Breast epithelium (tissue), 4 donors: ENCODE results near the gene NINJ2. TPM values are rescaled to one million over a fixed set of nuclear protein-coding genes. Genes with fewer than 3 reads are reported as not detected.

Source experiments
- DNase-seq, 2 donors: peaks; one replicate each; pipeline ENCODE4 v3.0.0-alpha.2; 2019; ENCODE audit warnings: low spot score in 2 of 2
- H3K27ac ChIP-seq, 2 donors: fragments of 200-600 bp; sonication (generic) in 1 of 2; one replicate each; pipeline ENCODE4 v1.5.1; 2016 to 2019; ENCODE audit warnings: mild to moderate bottlenecking in 1 of 2
- H3K27me3 ChIP-seq, 2 donors: fragments of 200-600 bp; sonication (generic) in 1 of 2; one replicate each; pipeline versions ENCODE4 v1.5.1 to v1.6.0; 2017 to 2019; ENCODE audit warnings: control low read depth in 1 of 2, mild to moderate bottlenecking in 1 of 2
- H3K36me3 ChIP-seq: fragments of 200-600 bp; one replicate; pipeline ENCODE4 v1.5.1; 2019
- H3K4me1 ChIP-seq, 2 donors: fragments of 200-600 bp; sonication (generic); one replicate each; pipeline ENCODE4 v1.5.1; 2016 to 2019; ENCODE audit warnings: control low read depth in 1 of 2
- H3K4me3 ChIP-seq, 3 donors: fragments of 200-600 bp; sonication (generic); 1 replicate in 2 of 3; 2 replicates in 1 of 3; pipeline ENCODE4 v1.5.1; 2016 to 2019; ENCODE audit warnings: mild to moderate bottlenecking in 3 of 3, moderate library complexity in 2 of 3
- H3K9me3 ChIP-seq, 2 donors: fragments of 200-600 bp; sonication (generic) in 1 of 2; one replicate each; pipeline ENCODE4 v1.5.1; 2016 to 2019; ENCODE audit warnings: control low read depth in 1 of 2
- POLR2A ChIP-seq: fragments of 450-650 bp; IDR thresholded peaks from one replicate; pipeline ENCODE4 v1.6.1; 2016; ENCODE audit warnings: antibody characterized with exemption, mild to moderate bottlenecking, moderate library complexity
- POLR2AphosphoS5 ChIP-seq, 3 donors: sonication (generic); formaldehyde crosslinking; IDR thresholded peaks; one replicate each; pipeline ENCODE4 v1.6.1; 2017; ENCODE audit warnings: antibody characterized with exemption in 3 of 3
- intact Hi-C: fragments of 100-400 bp; cut with DNase I; formaldehyde crosslinking; loops from one replicate; pipeline ENCODE4 v1.15.1; 2023; ENCODE audit warnings: low total_unique reads
- total RNA-seq, 3 donors: library from RNA; depleted of rRNA; stranded (reverse); fragments of >200 nt; gene quantifications; one replicate each; pipeline ENCODE4 v1.1.0, GENCODE V29; 2016
- TF ChIP-seq, protein P1 (sequence below), 3 donors: fragments of 450-650 bp; IDR thresholded peaks; one replicate each; pipeline ENCODE4 v1.5.1; 2016 to 2017; ENCODE audit warnings: antibody characterized with exemption in 3 of 3, mild to moderate bottlenecking in 3 of 3, moderate library complexity in 3 of 3

The NINJ2 gene
- total RNA-seq, 3 donors from 2014 or later = 6.3 to 17.0 (median 6.9) TPM

DNA sequence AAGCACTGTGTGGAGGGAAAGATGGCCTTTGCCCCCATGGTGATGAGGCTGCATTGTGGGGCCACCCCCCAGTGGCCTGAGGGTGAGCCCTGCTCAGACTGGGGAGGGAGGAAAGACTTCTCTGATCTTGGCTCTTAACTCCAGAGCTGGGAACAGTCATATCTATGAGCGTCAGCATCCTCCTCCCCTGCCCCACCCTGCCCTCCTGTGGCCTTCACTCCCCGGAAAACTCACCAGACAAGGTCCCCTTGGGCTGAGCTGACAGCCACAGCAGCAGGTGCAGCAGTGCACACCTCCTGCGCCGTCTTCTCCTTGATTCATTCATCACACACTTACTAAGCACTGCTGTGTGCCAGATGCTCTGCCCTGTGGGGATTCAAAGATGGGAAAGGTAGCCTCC lies 104.7 kb downstream of the NINJ2 start:
- Histone ChIP-seq H3K4me1 (peaks cover 0 to 3% of the 10 kb centered on the region in 2 donors), H3K4me3 (no peak overlapping the region), H3K27ac (no peak overlapping the region), H3K27me3 (no peaks in the 10 kb centered on the region), H3K36me3 (no peaks in the 10 kb centered on the region), H3K9me3 (no peaks in the 10 kb centered on the region)
- intact Hi-C loops = no loop called here
- TF ChIP-seq, protein P1, sequence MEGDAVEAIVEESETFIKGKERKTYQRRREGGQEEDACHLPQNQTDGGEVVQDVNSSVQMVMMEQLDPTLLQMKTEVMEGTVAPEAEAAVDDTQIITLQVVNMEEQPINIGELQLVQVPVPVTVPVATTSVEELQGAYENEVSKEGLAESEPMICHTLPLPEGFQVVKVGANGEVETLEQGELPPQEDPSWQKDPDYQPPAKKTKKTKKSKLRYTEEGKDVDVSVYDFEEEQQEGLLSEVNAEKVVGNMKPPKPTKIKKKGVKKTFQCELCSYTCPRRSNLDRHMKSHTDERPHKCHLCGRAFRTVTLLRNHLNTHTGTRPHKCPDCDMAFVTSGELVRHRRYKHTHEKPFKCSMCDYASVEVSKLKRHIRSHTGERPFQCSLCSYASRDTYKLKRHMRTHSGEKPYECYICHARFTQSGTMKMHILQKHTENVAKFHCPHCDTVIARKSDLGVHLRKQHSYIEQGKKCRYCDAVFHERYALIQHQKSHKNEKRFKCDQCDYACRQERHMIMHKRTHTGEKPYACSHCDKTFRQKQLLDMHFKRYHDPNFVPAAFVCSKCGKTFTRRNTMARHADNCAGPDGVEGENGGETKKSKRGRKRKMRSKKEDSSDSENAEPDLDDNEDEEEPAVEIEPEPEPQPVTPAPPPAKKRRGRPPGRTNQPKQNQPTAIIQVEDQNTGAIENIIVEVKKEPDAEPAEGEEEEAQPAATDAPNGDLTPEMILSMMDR (IDR thresholded peaks at IDR 0.05) = no peak
- TF ChIP-seq POLR2A (no peak), POLR2AphosphoS5 (IDR thresholded peaks at IDR 0.05) (no peak)
- no peak for DNase-seq

DNA sequence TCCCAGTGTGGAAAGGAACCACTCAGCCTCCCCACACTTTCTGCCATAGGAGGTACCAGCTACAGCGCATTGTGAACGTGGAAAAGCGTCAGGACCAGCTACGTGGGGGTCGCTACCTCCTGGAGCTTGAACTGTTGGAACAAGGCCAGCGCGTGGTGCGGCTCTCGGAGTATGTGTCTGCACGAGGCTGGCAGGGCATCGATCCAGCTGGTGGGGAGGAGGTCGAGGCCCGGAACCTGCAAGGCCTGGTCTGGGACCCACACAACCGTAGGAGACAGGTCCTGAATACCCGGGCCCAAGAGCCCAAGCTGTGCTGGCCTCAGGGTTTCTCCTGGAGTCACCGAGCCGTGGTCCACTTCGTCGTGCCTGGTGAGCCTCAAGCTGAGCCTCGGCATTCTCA lies 106.7 kb downstream of the NINJ2 start:
- no peak overlapping the region for H3K27ac ChIP-seq
- no peaks in the 10 kb centered on the region for H3K4me1 ChIP-seq
- H3K27me3 ChIP-seq = no peaks in the 10 kb centered on the region
- no peaks in the 10 kb centered on the region for H3K36me3 ChIP-seq
- TF ChIP-seq POLR2A = no peak
- TF ChIP-seq POLR2AphosphoS5 (IDR thresholded peaks at IDR 0.05) = no peak
- TF ChIP-seq, protein P1 (IDR thresholded peaks at IDR 0.05) = no peak
- intact Hi-C loops = no loop called here
- no peaks in the 10 kb centered on the region for H3K9me3 ChIP-seq
- DNase-seq = no peak
- H3K4me3 ChIP-seq = no peak overlapping the region

DNA sequence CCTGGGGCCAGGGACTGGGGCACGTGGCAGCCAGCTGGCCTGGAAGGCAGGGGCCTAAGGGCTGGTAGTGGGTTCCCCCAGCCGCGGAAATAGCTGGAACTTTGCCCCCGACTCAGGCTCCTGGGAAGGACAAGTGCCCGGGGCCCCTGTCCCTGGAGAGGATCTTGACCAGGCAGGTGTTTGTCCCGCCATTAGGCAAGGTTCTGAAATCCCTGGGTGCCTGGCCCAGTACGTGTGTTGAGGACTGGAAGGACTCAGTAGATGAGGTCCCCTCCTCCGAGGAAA lies 109.3 kb downstream of the NINJ2 start:
- no peak for DNase-seq
- intact Hi-C loops = no loop called here
- no peaks in the 10 kb centered on the region for H3K36me3 ChIP-seq

DNA sequence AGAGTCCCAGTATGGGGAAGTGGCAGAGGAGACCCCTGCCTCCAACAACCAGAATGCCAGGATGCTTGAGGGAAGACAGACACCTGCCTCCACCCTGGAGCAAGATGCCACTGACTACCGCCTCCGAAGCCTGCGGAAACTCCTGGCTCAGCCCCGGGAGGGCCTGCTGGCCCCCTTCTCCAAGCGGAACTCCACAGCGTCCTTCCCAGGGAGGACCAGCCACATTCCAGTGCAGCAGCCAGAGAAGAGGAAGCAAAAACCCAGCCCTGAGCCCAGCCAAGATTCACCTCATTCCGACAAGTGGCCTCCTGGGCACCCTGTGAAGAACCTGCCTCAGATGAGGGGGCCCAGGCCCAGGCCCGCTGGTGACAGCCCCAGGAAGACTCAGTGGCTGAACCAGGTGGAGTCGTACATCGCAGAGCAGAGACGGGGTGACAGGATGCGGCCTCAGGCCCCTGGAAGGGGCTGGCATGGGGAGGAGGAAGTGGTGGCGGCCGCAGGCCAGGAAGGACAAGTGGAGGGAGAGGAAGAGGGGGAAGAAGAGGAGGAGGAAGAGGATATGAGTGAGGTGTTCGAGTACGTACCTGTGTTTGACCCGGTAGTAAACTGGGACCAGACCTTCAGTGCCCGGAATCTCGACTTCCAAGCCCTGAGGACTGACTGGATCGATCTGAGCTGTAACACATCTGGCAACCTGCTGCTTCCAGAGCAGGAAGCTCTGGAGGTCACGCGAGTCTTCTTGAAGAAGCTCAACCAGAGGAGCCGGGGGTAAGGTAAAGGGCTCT lies 109.8 kb downstream of the NINJ2 start:
- Histone ChIP-seq H3K9me3 (no peaks in the 10 kb centered on the region), H3K36me3 (no peaks in the 10 kb centered on the region), H3K27ac (no peak overlapping the region), H3K4me1 (no peaks in the 10 kb centered on the region), H3K27me3 (no peaks in the 10 kb centered on the region), H3K4me3 (no peak overlapping the region)
- no peak for TF ChIP-seq POLR2AphosphoS5 (IDR thresholded peaks at IDR 0.05)
- TF ChIP-seq, protein P1 (IDR thresholded peaks at IDR 0.05) = no peak
- no peak for TF ChIP-seq POLR2A
- DNase-seq = no peak
- intact Hi-C loops = no loop called here

More for the DNA sequence above, 109.3 kb downstream of the NINJ2 start:
- Histone ChIP-seq H3K4me3 (no peak overlapping the region), H3K4me1 (no peaks in the 10 kb centered on the region), H3K27ac (no peak overlapping the region), H3K27me3 (no peaks in the 10 kb centered on the region), H3K9me3 (no peaks in the 10 kb centered on the region)
- TF ChIP-seq POLR2AphosphoS5 (IDR thresholded peaks at IDR 0.05) (no peak), POLR2A (no peak)
- TF ChIP-seq, protein P1 (IDR thresholded peaks at IDR 0.05) = no peak

DNA sequence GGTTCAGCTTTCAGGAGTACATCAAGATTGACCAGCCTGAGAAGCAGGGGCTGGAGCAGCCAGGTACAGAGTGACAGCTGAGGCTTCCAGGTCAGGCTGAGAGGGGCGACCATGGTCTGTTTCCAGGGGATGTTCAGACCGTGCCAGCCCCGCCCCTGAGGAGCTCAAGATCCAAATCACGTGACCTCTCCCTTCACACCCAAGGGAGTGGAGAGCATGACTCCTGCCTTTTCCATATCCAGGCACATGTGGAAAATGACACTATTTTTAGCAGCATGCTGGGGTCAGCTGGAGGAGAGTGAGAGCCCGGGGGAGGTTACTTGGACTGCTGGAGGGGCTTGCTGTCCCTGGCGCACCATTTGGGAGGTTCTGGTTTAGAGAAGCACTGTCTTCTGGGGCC lies 110.8 kb downstream of the NINJ2 start:
- Histone ChIP-seq H3K36me3 (no peaks in the 10 kb centered on the region), H3K4me1 (no peaks in the 10 kb centered on the region), H3K4me3 (no peak overlapping the region), H3K9me3 (no peaks in the 10 kb centered on the region), H3K27ac (no peak overlapping the region), H3K27me3 (no peaks in the 10 kb centered on the region)
- TF ChIP-seq, protein P1 (IDR thresholded peaks at IDR 0.05) = no peak
- no peak for TF ChIP-seq POLR2AphosphoS5 (IDR thresholded peaks at IDR 0.05)
- TF ChIP-seq POLR2A = no peak
- no peak for DNase-seq
- intact Hi-C loops = no loop called here
